SH-SY5Y (cell line): ENCODE measurements around the gene SLFN5.

Source experiments
- GATA2 ChIP-seq: IDR thresholded peaks from 2 replicates; pipeline ENCODE4 v1.6.1; 2011; ENCODE audit warnings: mild to moderate bottlenecking, low read depth, low read length
- GATA3 ChIP-seq: IDR thresholded peaks from 2 replicates; pipeline ENCODE4 v1.6.1; 2011; ENCODE audit warnings: low read depth, mild to moderate bottlenecking, low read length, moderate library complexity

DNA sequence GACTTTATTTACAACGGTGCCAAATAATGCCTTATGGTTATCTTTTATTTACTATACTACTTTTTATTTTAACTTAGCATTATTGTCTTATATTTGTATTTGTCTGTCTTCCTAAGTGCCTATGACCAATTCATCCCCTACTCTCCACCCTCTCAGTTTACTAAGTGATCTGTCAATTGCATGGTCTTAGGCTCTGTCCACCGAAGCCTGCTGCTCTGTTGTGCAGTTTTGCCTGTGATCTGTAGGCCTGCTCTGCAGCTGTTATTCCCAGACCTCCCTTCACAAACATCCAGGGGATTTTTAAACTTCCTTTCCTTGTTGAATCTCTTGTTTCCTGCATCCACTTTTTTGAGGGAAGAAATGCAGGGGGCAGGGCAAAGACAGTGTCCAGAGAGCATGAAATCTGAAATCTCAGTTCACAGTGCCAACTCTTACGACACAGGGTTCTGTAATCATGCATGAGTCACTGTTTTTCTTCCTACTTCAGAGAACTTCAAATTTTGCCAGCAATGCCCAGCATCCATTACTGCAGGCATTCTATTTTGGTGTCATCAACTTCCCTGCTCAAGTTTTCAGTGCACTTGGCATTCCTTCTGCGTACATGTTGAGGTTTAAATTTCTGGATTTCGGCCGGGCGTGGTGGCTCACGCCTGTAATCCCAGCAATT, 11.4 kb downstream of the SLFN5 start:
- TF ChIP-seq GATA2 = no peak
- no peak for TF ChIP-seq GATA3
